GM18867 (cell line): ENCODE data around the gene COA3.

Source experiments
- ATAC-seq: cut with Tn5 transposase; IDR thresholded peaks from one replicate; pipeline ENCODE4 v1.9.1; 2021; ENCODE audit warnings: mild to moderate bottlenecking, moderate library complexity; ENCODE audit not compliant: unreplicated experiment

Gene COA3, protein sequence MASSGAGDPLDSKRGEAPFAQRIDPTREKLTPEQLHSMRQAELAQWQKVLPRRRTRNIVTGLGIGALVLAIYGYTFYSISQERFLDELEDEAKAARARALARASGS

DNA sequence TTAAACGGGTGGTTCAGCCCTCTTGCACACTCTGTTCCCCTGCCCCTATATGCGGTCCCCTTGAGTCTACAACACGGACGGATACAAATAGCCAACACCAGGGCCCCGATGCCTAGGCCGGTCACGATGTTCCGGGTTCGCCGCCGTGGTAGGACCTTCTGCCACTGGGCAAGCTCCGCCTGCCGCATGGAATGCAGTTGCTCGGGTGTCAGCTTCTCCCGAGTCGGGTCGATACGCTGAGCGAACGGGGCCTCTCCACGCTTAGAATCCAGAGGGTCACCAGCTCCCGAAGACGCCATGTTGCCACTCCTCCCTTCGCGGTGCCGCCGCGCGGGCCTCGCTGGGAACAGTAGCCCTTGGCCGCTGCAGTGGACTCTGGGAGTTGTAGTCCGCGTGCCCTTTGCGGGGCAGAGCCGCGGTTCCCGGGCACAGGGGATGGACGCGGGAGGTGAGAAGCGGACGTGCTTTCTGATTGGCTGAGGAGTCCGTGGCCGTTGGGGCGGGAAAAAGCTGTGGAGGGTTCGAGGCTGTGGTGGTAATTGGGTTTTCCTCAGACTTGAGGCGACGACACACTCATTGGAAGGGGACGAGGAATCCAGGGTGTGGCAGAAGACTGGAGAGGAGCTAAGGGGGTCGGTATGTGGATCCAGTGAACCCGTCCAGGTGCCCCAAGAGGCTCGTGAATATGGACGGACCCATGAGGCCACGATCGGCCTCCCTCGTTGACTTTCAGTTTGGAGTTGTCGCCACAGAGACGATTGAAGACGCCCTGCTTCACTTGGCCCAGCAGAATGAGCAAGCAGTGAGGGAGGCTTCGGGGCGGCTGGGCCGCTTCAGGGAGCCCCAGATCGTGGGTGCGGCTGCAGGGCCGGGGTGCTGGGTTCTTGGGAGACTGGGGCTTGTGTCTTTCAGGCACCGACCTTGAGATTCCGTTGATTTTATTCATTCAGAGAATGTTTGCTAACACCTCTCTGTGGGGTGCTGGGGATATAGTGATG lies at the start of gene COA3, which contains the start of gene CNTD1:
TSS of gene COA3 (minus strand) at position 322 of the 998 bp plus-strand sequence. CDS start at position 299, 23 bp downstream.
TSS of gene CNTD1 (plus strand) at position 479 of the 998 bp plus-strand sequence. CDS start at position 686, 207 bp downstream.
- peak; percentile 85 for ATAC-seq

DNA sequence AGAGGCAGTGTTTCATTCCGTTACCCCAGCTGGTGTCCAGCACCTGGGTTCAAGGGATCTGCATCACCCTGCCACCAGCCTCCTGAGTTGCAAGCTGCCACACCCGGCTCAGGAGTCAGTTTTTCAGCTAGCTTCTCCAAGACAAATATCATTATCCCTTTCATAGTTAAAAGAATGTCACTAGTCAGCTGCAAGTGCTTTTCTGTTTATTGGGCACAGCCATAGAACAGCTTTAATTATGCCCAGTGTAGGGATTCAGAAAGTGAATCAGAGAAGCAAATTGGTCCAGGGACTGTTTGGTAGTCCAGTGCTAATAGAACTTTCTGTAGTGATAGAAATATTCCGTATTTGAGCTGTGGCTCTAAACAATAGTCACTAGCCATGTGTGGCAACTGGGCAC lies 49.6 kb upstream of the COA3 start:
- ATAC-seq, result no peak

DNA sequence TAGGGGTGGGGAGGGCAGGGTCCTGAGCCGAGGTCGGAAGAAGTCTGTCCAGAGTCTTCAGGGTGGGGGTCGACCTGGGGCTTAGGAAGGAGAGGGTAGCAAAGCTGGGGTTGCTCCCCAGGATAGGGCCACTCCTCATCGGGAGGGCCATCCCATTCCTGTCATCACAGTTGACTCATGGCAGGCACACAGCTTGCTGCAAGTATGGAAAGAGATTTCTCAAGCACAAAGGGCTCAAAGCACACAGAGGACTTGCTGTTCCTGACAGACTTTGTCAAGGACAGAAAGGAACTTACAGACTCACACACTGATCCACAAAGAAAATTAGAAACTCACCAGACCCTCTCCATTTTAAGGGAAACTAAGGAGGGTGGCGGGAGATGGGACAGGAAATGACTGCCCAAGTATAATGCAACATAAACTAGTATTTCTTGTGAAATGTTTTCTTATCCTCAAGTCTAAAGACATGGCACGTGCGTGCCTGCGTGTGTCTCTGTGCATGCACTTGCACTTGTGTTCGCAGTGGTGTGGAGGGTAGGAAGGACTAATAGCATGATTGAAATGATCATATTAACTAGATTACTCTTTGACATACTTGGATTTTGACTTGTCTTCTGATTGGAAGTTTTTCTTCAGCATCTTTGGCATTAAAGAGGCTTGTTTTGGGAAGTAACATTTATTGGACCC lies 48.2 kb upstream of the COA3 start:
- ATAC-seq, result no peak

DNA sequence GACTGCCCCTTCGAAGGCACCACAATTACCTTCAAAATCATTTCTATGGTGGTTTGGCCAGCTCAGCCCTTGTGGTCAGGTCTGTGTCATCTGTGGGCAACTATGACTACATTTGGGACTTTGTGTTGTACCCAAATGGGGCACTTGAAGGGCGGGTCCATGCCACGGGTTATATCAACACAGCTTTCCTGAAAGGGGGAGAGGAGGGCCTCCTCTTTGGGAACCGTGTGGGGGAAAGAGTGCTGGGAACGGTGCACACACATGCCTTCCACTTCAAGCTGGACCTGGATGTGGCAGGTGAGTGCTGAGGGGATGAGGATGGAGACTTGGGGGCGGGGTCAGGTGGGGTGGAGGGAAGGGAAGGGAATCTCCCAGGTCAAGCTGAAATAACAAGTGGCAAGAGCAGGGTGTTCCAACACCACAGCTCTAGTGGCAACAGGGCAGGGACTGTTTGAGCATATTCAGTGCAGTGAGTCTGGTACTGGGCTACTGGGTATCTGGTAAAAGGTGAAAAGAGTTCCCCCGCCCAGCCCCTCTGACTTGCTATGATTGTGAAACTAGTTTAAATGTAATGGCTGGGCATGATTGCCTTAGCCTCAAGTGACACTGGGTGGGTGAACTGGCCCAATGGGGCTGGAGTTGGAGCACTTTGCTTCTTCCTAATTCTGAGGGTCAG lies 47.6 kb upstream of the COA3 start:
- ATAC-seq, result no peak

DNA sequence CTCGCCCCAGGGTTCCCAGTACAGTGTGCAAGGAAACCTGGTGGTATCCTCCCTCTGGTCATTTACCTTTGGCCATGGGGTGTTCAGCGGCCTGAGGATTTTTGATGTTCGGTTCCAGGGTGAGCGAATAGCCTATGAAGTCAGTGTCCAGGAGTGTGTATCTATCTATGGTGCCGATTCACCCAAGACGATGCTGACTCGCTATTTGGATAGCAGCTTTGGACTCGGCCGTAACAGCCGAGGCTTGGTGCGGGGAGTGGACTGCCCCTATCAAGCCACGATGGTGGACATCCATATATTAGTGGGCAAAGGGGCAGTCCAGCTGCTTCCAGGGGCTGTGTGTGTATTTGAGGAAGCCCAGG lies 47.0 kb upstream of the COA3 start:
- ATAC-seq, result no peak

DNA sequence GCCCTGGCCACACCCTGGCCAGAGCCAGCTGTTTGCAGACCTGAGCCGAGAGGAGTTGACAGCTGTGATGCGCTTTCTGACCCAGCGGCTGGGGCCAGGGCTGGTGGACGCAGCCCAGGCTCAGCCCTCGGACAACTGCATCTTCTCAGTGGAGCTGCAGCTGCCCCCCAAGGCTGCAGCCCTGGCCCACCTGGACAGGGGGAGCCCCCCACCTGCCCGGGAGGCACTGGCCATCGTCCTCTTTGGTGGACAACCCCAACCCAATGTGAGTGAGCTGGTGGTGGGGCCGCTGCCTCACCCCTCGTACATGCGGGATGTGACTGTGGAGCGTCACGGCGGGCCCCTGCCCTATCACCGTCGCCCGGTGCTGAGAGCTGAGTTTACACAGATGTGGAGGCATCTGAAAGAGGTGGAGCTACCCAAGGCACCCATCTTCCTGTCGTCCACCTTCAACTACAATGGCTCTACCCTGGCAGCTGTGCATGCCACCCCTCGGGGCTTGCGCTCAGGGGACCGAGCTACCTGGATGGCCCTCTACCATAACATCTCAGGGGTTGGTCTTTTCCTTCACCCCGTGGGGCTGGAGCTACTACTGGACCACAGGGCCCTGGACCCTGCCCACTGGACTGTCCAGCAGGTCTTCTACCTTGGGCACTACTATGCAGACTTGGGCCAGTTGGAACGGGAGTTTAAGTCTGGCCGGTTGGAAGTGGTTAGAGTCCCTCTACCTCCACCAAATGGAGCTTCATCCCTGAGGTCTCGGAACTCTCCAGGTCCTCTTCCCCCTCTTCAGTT lies 46.5 kb upstream of the COA3 start:
- ATAC-seq, result no peak

DNA sequence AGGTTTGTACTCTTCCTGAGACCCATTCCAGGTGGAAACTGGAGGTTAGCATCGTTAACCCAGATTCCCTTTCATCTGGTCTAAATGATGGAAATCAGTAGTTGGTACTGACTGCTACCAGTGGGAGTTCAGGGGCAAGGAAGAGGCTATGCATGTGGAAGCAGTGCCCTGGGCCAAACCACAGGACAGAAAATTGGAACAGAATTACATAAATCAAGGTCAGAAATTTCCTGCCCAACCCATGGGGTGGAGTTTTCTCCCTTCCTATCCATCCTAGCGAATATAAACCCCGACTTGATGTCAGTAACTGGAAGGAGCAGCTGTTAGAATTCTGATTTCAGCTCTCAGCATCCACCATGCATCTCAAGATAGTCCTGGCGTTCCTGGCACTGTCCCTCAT lies 45.8 kb upstream of the COA3 start, which contains the start of gene AOC2:
TSS of gene AOC2 (plus strand) at position 310 of the 400 bp plus-strand sequence. CDS start at position 357, 47 bp downstream.
- no peak for ATAC-seq

DNA sequence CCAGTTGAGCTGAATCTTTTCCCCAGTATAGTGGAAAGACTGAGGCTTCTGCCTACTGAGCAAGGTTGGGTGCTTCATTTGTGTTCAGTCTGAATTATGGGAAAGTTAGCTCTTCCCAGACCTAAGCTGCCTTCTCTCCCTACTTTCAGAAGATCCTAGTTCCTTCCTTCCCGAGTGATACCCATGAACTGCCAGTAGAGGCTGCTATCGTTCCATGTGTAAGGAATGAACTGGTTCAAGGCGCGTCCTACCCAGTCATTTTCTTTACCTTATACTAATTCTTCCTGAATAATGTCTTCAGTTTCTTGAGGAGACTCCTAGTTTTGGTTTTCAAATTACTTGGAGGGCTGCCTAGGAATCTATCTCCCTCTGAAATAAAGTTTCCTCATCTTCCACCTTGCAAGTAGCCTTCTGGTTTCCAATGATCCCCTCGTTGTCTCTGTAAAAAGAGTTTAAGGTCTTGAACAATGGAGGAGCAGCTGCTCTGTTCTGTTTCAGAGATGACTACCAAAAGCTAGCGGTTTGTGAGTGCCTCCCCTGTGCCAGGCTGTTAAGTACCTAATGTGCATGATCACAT lies 44.9 kb upstream of the COA3 start:
- ATAC-seq, result no peak

DNA sequence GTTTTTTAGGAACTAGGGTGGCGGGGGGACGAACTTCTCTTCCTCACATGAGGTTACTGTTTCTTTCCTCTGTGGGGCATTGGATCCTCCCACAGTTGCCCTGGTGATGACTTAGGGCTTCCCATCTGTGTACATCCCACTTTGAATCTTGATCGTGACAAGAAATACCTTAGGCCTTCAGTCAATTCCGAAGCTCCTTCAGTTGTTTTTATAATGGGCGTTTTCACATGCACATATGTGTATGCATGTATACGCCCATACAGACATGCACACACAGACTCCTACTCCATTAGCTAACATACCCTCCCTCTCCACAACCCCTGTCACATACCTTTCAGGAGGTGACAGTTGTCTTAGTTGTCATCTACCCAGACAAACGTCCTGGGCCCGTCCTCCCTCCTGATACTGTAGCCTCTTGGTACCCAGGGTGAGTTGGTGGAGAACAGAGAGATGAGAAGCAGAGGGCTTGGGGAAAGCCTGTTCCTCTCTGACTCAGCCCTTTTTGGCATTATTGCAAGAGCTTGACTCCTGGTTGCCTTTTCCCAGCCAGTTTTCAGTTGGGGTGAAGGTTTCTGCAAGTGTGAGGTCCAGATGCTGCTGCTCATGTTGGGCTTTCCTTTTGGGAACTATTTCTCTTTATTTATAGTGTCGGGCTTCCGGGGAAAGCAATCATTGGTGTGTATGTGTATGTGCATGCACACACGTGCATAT lies 43.6 kb upstream of the COA3 start:
- ATAC-seq, result no peak

DNA sequence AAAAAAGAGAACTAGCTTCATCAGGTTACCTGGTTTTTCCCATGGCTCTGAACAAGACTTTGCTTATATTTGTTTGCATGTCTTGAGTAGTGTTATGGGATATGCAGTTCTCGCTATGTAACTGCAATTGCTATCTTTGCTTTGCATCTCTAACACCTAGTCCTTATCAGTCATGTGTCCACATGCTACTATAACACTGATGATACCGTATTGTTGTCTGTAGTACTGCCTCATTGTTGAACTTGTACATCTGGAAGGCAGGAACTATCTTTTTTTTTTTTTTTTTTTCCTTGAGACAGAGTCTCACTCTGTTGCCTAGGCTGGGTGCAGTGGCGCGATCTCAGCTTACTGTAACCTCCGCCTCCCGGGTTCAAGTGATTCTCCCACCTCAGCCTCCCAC lies 37.2 kb upstream of the COA3 start:
- ATAC-seq, result no peak

DNA sequence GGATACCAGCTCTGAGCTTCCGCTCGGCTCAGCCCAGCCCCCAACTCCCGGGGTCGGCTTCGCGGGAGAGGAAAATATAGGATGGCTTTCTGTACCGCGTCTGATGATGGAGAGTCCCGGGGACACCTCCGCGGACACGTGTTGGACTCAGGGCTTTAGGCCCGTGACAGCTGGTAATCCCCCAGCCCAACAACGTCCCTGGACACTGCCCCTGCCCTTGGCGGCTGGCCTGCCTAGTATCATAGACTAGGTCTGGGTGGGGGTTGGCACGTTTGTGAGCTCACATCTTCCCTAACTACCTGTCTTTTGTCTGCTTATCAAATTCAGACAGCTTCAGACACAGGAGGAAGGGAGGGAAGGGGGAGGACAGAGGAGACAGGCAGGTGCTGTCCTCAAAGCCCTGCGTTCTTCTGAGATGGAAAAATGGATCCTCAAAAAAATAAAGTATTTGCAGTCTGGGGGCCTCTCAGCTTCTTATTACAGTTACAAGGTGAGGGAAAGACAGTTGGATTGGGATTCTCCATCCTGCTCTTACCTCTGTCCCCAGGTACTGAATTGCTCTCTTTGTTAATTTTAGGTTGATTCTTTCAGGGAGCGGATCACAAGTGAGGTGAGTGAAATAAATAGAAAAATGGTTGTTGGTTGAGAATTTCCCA lies 35.4 kb upstream of the COA3 start:
- ATAC-seq, result peak; percentile 8

DNA sequence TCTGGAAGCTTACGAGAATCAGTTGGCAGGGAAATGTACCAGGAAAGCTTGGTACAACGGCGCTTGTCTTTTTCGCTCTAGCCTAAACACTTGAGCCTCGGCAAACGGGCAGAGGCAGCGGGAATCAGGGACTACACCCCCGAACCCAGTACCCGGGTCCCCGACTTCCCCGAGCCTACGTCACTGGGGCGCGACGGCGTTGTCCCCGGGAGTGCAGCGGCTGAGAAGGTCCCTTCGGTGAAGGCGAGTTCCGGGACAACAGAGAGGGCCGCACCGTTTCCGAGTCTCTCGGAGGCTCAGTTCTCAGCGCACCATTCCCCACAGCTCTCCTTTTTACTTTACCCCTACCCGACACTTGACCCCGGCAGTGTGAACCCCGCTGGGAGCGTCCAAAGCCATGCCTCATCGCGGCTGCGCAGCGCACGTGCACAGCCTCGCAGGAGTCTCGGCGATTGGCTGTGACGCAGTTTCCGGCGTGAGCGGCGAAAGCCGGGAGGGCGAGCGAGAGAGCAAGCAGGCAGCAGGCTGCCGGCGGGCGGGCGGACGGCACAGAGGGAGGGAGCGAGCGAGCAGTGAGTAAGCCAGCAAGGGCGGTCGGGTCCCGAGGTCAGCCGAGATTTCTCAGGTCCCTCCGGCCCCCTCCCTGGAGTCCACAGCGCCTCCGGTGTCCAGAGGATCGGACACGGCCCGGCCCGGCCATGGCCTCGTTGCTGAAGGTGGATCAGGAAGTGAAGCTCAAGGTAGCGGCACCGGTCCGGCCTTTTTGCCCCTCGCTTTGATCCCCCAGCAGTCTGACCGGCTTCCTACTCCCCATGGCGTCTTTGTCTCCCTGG lies 34.6 kb upstream of the COA3 start, which contains the start of gene PSME3:
TSS of gene PSME3 (plus strand) at position 464 of the 833 bp plus-strand sequence. CDS start at position 699, 235 bp downstream.
- ATAC-seq, result peak; percentile 77

DNA sequence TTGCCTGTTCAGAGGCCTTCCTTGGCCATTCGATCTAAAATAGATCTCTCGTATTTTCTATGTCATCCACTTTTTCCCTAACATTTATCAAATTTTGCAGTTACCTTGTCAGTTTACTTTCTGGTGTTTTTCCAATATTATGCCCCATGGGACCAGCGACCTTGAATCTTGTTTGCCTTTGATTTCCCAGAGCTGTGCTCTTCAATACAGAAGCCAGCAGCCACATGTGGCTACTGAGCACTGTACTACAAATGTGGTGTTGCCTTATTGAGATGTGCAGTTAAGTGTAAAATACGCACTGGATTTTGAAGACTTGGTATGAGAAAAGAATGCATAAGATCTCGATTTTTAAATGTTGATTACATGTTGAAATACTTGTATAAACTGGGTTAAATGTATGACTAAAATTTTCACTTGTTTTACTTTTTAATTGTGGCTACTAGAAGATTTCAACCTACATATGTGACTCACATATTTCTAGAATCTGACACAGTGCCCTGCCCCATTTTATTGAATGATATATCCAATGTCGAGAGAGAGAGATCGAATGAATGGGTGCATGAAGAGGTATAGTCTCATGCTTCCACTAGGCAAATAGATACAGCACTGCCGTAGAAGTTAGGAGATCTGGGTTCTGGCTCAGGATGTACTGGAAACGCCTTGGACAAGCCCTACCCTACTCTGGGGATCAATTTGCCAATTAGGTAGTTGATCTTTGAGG lies 33.9 kb upstream of the COA3 start:
- ATAC-seq, result no peak

DNA sequence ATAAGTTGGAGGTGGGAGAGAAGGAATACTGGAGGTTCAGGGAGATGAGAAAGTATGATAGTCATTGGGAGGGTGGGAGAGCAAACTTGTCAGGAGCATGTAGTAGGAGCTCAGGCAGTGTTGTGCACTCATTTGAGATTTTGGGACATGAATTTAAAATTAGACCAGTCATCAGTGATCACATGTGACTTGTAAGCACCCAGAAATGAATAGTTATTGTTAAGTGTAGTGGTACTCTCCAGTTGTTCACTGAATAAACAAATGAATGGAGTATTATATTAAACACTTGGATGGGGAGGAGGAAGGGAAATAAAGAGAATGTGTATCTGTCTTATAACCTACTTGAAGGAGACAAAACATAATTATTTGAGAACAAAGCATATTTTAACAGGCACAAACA lies 32.5 kb upstream of the COA3 start:
- no peak for ATAC-seq

DNA sequence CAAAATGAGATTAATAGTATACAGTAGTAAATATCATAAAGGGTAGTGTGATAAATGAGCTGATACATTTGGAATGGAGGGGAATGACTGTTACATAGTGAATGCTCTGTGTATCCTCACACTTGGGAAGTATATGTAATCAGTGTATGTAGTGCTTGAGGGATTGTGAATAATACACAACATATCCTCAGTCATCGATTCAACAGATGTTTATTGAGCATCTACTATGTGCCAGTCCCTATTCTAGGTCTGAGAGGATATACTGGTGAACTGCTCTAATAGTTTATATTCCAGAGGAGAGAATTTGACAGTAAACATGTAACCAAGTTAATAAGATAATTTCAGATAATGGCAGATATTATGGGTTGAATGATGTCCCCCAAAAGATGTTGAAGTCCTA lies 29.0 kb upstream of the COA3 start:
- no peak for ATAC-seq

DNA sequence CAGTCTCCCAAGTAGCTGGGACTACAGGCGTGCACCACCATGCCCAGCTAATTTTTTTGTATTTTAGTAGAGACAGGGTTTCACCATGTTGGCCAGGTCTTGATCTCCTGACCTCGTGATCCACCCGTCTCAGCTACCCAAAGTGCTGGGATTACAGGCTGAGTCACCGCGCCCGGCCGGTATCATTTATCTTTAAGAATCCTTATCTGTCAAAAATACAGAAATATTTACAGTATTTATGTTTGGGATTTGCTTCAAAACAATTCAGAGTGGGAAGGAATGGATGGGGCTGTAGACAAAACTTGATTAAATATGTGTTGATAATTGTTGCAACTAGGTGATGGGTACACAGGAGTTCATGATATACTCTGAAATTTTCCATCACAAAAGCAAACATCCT lies 22.7 kb upstream of the COA3 start:
- ATAC-seq, result no peak

DNA sequence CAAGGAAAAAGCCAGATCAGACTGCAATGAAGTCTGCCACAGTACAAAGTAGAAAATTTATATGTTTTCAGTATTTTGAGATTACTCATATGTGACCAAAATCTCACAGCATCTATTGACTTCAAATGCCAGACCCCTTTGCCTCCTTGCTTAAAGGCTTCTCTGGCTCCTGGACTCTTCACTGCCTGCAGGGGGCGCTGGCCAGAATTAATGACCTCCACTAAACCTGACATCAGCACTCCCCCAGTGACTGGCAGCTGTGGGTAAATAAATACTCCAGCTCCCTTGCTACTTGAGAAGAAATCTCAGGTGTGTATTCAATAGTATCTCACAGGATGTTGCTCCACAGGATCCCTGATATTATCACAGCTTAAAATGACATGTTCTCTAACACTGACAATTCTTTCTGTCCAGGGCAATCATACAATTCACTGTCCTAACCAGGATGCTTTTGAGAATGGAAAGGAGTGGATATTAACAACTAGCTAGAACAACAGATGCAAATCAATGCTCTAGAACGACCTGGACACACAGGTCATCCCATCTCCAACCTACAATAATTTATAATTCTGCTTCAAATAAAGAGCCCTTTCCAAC lies 21.5 kb upstream of the COA3 start:
- ATAC-seq, result no peak
